Cortex of kidney (tissue), 1 donor: Measurements from ENCODE around the gene TFPI2.
"Not testable (repeated sequence)": the region's sequence is repeated elsewhere in the genome, so short reads cannot be mapped to it uniquely, and the experiment has no call there.

Experiments used
- DNase-seq: peaks from one replicate; lab custom pipeline; 2025; lab: John Stamatoyannopoulos, UW

The TFPI2 gene

GRCh38 chr7:93890464-93891068 lies at the start of gene TFPI2:
Gene TFPI2 (minus strand): TSS chr7:93890753. CDS start chr7:93890678, 75 bp downstream.
- DNase-seq: no peak

- no peak for DNase-seq
These were observed 47.7 kb upstream of the TFPI2 start for GRCh38 chr7:93938293-93938692.

GRCh38 chr7:93937818-93938217 lies 47.3 kb upstream of the TFPI2 start:
- no peak for DNase-seq

- DNase-seq: no peak
These were observed 44.5 kb upstream of the TFPI2 start for GRCh38 chr7:93935102-93935501.

- no peak for DNase-seq
These were observed 42.6 kb upstream of the TFPI2 start for GRCh38 chr7:93933156-93933555.

GRCh38 chr7:93931655-93932054 lies 41.1 kb upstream of the TFPI2 start:
- DNase-seq: no peak

GRCh38 chr7:93927585-93927984 lies 37.0 kb upstream of the TFPI2 start:
- DNase-seq: no peak

- no peak for DNase-seq
These were observed 36.2 kb upstream of the TFPI2 start for GRCh38 chr7:93926800-93927199.

- no peak for DNase-seq
These were observed 33.4 kb upstream of the TFPI2 start for GRCh38 chr7:93923942-93924341.

- no peak for DNase-seq
These were observed 32.7 kb upstream of the TFPI2 start for GRCh38 chr7:93923296-93923695.

- no peak for DNase-seq
These were observed 31.3 kb upstream of the TFPI2 start, which contains the start of gene GNG11 for GRCh38 chr7:93921607-93922566. Gene GNG11 (plus strand): TSS chr7:93921735. CDS start chr7:93922138, 403 bp downstream.

GRCh38 chr7:93921186-93921585 lies 30.6 kb upstream of the TFPI2 start:
- DNase-seq: no peak

- no peak for DNase-seq
These were observed 30.1 kb upstream of the TFPI2 start for GRCh38 chr7:93920496-93921182.

- not testable (repeated sequence) for DNase-seq
These were observed 25.8 kb upstream of the TFPI2 start for GRCh38 chr7:93916315-93916714.

- not testable (repeated sequence) for DNase-seq
These were observed 25.3 kb upstream of the TFPI2 start for GRCh38 chr7:93915888-93916287.

- DNase-seq: not testable (repeated sequence)
These were observed 24.8 kb upstream of the TFPI2 start for GRCh38 chr7:93915206-93915842.

- DNase-seq: no peak
These were observed 24.1 kb upstream of the TFPI2 start for GRCh38 chr7:93914581-93915066.

- DNase-seq: no peak
These were observed 22.6 kb upstream of the TFPI2 start for GRCh38 chr7:93913197-93913596.

- not testable (repeated sequence) for DNase-seq
These were observed 21.1 kb upstream of the TFPI2 start for GRCh38 chr7:93911661-93912060.

GRCh38 chr7:93911242-93911641 lies 20.7 kb upstream of the TFPI2 start:
- DNase-seq: not testable (repeated sequence)

GRCh38 chr7:93910076-93910994 lies 19.8 kb upstream of the TFPI2 start:
- DNase-seq: no peak
